ENCODE data around the gene TMIGD2. TPM values are rescaled to one million over a fixed set of nuclear protein-coding genes. Genes with fewer than 3 reads are reported as not detected.
"Not testable (repeated sequence)": the region's sequence is repeated elsewhere in the genome, so short reads cannot be mapped to it uniquely, and the experiment has no call there.

The TMIGD2 gene, protein sequence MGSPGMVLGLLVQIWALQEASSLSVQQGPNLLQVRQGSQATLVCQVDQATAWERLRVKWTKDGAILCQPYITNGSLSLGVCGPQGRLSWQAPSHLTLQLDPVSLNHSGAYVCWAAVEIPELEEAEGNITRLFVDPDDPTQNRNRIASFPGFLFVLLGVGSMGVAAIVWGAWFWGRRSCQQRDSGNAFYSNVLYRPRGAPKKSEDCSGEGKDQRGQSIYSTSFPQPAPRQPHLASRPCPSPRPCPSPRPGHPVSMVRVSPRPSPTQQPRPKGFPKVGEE
- not detected for total RNA-seq

GRCh38 chr19:4302243-4302640, at the start of gene TMIGD2:
Gene TMIGD2, minus strand, starts transcription at chr19:4302389. Its CDS starts 4 bp downstream, at chr19:4302385.
- H3K4me1 ChIP-seq: no peaks in the 10 kb centered on the region

GRCh38 chr19:4350726-4351125, 48.5 kb upstream of the TMIGD2 start:
- no peak for DNase-seq (ENCODE audit: low spot score in 2 of 2)
- Histone ChIP-seq H3K36me3 (no peaks in the 10 kb centered on the region), H3K4me1 (no peaks in the 10 kb centered on the region), H3K9me3 (no peaks in the 10 kb centered on the region), H3K27ac (no peak overlapping the region), H3K27me3 (no peaks in the 10 kb centered on the region), H3K4me3 (no peak overlapping the region)
- intact Hi-C loops (cut with DNase I; ENCODE audit: low total_unique reads): no loop called here
- TF ChIP-seq POLR2A (IDR thresholded peaks at IDR 0.05) (no peak), POLR2AphosphoS5 (IDR thresholded peaks at IDR 0.05) (no peak)
- TF ChIP-seq, protein P1, sequence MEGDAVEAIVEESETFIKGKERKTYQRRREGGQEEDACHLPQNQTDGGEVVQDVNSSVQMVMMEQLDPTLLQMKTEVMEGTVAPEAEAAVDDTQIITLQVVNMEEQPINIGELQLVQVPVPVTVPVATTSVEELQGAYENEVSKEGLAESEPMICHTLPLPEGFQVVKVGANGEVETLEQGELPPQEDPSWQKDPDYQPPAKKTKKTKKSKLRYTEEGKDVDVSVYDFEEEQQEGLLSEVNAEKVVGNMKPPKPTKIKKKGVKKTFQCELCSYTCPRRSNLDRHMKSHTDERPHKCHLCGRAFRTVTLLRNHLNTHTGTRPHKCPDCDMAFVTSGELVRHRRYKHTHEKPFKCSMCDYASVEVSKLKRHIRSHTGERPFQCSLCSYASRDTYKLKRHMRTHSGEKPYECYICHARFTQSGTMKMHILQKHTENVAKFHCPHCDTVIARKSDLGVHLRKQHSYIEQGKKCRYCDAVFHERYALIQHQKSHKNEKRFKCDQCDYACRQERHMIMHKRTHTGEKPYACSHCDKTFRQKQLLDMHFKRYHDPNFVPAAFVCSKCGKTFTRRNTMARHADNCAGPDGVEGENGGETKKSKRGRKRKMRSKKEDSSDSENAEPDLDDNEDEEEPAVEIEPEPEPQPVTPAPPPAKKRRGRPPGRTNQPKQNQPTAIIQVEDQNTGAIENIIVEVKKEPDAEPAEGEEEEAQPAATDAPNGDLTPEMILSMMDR (IDR thresholded peaks at IDR 0.05): no peak

More at GRCh38 chr19:4302243-4302640, at the start of gene TMIGD2:
- Histone ChIP-seq H3K27ac (no peak within 1 kb of the TSS), H3K36me3 (no peaks in the 10 kb centered on the region), H3K4me3 (no peak within 1 kb of the TSS), H3K27me3 (peaks cover 4 to 9% of the 10 kb centered on the region in 2 donors), H3K9me3 (no peaks in the 10 kb centered on the region)
- TF ChIP-seq, protein P1 (IDR thresholded peaks at IDR 0.05): no peak
- TF ChIP-seq POLR2A (IDR thresholded peaks at IDR 0.05) (no peak), POLR2AphosphoS5 (IDR thresholded peaks at IDR 0.05) (no peak)
- intact Hi-C loops (cut with DNase I; ENCODE audit: low total_unique reads): loop anchor here (10.0 kb wide), 1 partner anchor 647 kb away; no protein-coding TSS in a partner anchor
- DNase-seq (ENCODE audit: low spot score in 2 of 2): no peak

DNA sequence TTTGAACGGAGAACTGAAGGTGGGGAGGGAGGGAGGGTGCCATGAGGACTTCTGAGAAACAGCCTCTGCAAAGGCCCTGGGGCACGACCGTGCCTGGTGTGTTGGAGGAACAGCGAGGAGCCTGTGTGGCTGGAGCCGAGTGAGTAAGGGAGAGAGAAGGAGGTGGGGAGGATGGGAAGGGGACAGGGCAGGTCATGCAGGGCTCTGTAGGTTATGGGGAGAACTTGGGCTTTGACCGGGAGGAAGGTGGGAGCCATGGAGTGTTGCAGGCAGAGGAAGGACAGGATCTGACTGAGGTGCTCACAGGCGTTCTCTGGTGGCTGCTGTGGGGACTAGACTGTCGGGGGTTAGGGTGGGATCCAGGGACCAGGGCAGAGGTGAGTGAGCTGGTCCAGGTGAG, 47.9 kb upstream of the TMIGD2 start:
- TF ChIP-seq POLR2A (IDR thresholded peaks at IDR 0.05) (no peak), POLR2AphosphoS5 (IDR thresholded peaks at IDR 0.05) (no peak)
- TF ChIP-seq, protein P1 (IDR thresholded peaks at IDR 0.05): no peak
- no peak overlapping the region for H3K27ac ChIP-seq
- H3K36me3 ChIP-seq: no peaks in the 10 kb centered on the region
- no peak overlapping the region for H3K4me3 ChIP-seq
- DNase-seq (ENCODE audit: low spot score in 2 of 2): no peak
- H3K27me3 ChIP-seq: no peaks in the 10 kb centered on the region
- intact Hi-C loops (cut with DNase I; ENCODE audit: low total_unique reads): no loop called here
- H3K4me1 ChIP-seq: no peaks in the 10 kb centered on the region
- no peaks in the 10 kb centered on the region for H3K9me3 ChIP-seq

- H3K36me3 ChIP-seq; H3K9me3 ChIP-seq; DNase-seq (ENCODE audit: low spot score in 2 of 2); H3K4me3 ChIP-seq; intact Hi-C loops (cut with DNase I; ENCODE audit: low total_unique reads); H3K27me3 ChIP-seq; H3K4me1 ChIP-seq; H3K27ac ChIP-seq: not testable (repeated sequence)
These were observed 47.0 kb upstream of the TMIGD2 start for GRCh38 chr19:4349225-4349624.

DNA sequence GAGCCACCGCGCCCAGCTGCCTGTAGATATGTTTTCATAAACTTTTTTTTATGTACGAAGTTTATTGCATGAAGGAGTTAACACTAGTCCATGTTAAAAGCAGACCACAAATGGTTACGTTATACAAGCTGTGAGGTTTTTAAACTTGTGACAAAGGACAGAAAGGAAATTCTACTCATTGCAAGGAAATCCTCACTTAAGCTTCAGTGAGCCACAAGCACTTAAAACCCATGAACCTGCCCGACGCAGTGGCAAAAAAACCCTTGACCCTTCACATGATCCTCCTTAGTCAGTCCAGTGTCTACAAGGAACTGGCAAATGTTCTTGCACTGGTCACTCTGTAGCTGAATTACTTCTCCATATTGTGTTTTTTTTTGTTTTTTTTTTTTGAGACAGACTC, 45.3 kb upstream of the TMIGD2 start:
- Histone ChIP-seq H3K27ac (no peak overlapping the region), H3K4me1 (peaks cover 0 to 5% of the 10 kb centered on the region in 2 donors), H3K27me3 (no peaks in the 10 kb centered on the region), H3K36me3 (no peaks in the 10 kb centered on the region), H3K4me3 (no peak overlapping the region), H3K9me3 (no peaks in the 10 kb centered on the region)
- TF ChIP-seq POLR2AphosphoS5 (IDR thresholded peaks at IDR 0.05) (no peak), POLR2A (IDR thresholded peaks at IDR 0.05) (no peak)
- TF ChIP-seq, protein P1 (IDR thresholded peaks at IDR 0.05): no peak
- no peak for DNase-seq (ENCODE audit: low spot score in 2 of 2)
- intact Hi-C loops (cut with DNase I; ENCODE audit: low total_unique reads): no loop called here

Measured in breast epithelium (tissue), 4 donors.